GM12878 (cell line): ENCODE measurements around the gene FGGY. TPM values are rescaled to one million over a fixed set of nuclear protein-coding genes. Genes with fewer than 3 reads are reported as not detected.

ENCODE experiments used
- ATAC-seq: fragments of 200-7000 bp; cut with Tn5 transposase; 3 replicates; pipeline ENCODE4 v1.9.1; 2020; ENCODE audit warnings: mild to moderate bottlenecking, moderate library complexity
- BruUV-seq: library from RNA; stranded (reverse); fragments of 400-500 nt; replicated peaks from 2 replicates; lab custom pipeline; 2021; lab: Mats Ljungman, UMichigan
- CTCF ChIA-PET: fragments of 300-600 bp; sonication (Branson Sonifier 250); formaldehyde crosslinking; extraction: SDS; loops from one replicate; lab custom pipeline; 2021; ENCODE audit warnings: inconsistent platforms; lab: Yijun Ruan, JAX
- POLR2A ChIA-PET: fragments of 350-600 bp; formaldehyde crosslinking; extraction: SDS; loops from one replicate; lab custom pipeline; 2021; ENCODE audit warnings: inconsistent platforms; lab: Charles Lee
- RAD21 ChIA-PET: fragments of 300-600 bp; sonication (Branson Sonifier 250); formaldehyde crosslinking; loops from one replicate; lab custom pipeline; 2023; ENCODE audit warnings: antibody characterized with exemption; ENCODE audit not compliant: unreplicated experiment; lab: Charles Lee
- SMC1A ChIA-PET: fragments of 300-600 bp; sonication (Branson Sonifier 250); formaldehyde crosslinking; loops from one replicate; lab custom pipeline; 2023; ENCODE audit not compliant: unreplicated experiment, uncharacterized antibody; lab: Charles Lee
- DNase-seq: peaks from one replicate; pipeline ENCODE4 v3.0.0-alpha.2; 2011; ENCODE audit warnings: low read depth, low spot score
- FAIRE-seq: peaks from 3 replicates; lab custom pipeline; 2011; peaks lifted over from hg19 to GRCh38; lab: Jason Lieb, UNC
- H2AFZ ChIP-seq: 2 replicates; pipeline ENCODE4 v1.6.0; 2011; ENCODE audit warnings: low read depth, low read length, control low read depth; ENCODE audit not compliant: control insufficient read depth
- H3K27ac ChIP-seq: 2 replicates; pipeline ENCODE4 v1.5.1; 2011; ENCODE audit warnings: control low read depth; ENCODE audit not compliant: control insufficient read depth, insufficient read depth
- H3K27me3 ChIP-seq, 2 experiments: replicated peaks in 1 of 2; 2 replicates each; pipeline versions ENCODE4 v1.6.0 to v1.6.1; 2011; ENCODE audit warnings: low read length in 1 of 2; ENCODE audit not compliant: control insufficient read depth in 2 of 2, insufficient read depth in 2 of 2
- H3K36me3 ChIP-seq, 2 experiments: 2 replicates each; pipeline ENCODE4 v1.5.1; 2011; ENCODE audit warnings: low read length in 1 of 2; ENCODE audit not compliant: control insufficient read depth in 2 of 2, insufficient read depth in 2 of 2
- H3K4me1 ChIP-seq: 2 replicates; pipeline ENCODE4 v1.6.1; 2011; ENCODE audit warnings: mild to moderate bottlenecking, low read length, moderate library complexity, mixed read lengths; ENCODE audit not compliant: control insufficient read depth, insufficient read depth
- H3K4me2 ChIP-seq: 2 replicates; pipeline ENCODE4 v1.6.0; 2011; ENCODE audit warnings: control low read depth; ENCODE audit not compliant: control insufficient read depth, insufficient read depth
- H3K4me3 ChIP-seq: fragments of 200-600 bp; sonication (generic); 2 replicates; pipeline ENCODE4 v1.5.1; 2016
- H3K79me2 ChIP-seq: 2 replicates; pipeline ENCODE4 v1.6.0; 2011; ENCODE audit warnings: low read length; ENCODE audit not compliant: control insufficient read depth, insufficient read depth
- H3K9ac ChIP-seq: 2 replicates; pipeline ENCODE4 v1.8.0; 2011; ENCODE audit warnings: low read length, control low read depth, mixed read lengths; ENCODE audit not compliant: control insufficient read depth, insufficient read depth
- H3K9me3 ChIP-seq: replicated peaks from 3 replicates; pipeline ENCODE4 v1.5.1; 2011; ENCODE audit warnings: mild to moderate bottlenecking, low read length; ENCODE audit not compliant: control insufficient read depth, insufficient read depth
- H4K20me1 ChIP-seq: 2 replicates; pipeline ENCODE4 v1.6.0; 2011; ENCODE audit not compliant: control insufficient read depth, insufficient read depth
- BHLHE40 ChIP-seq, 2 experiments: fragments of 450-650 bp in 1 of 2; IDR thresholded peaks; 2 replicates each; pipeline ENCODE4 v1.6.1; 2011 to 2017; ENCODE audit warnings: low read depth in 2 of 2, borderline replicate concordance in 1 of 2, improper control_type of control experiment in 1 of 2, low read length in 1 of 2, mild to moderate bottlenecking in 1 of 2
- JUND ChIP-seq: IDR thresholded peaks from 2 replicates; pipeline ENCODE4 v1.6.1; 2012; ENCODE audit warnings: low read depth, mild to moderate bottlenecking, low read length, improper control_type of control experiment, moderate library complexity
- MLLT1 ChIP-seq: fragments of 450-650 bp; IDR thresholded peaks from 2 replicates; pipeline ENCODE4 v1.6.1; 2016; ENCODE audit warnings: mild to moderate bottlenecking
- MYB ChIP-seq: fragments of 150-350 bp; IDR thresholded peaks from 2 replicates; pipeline ENCODE4 v1.6.1; 2014; ENCODE audit warnings: mild to moderate bottlenecking, low read depth, low read length, borderline replicate concordance
- PBX3 ChIP-seq: IDR thresholded peaks from 2 replicates; pipeline ENCODE4 v1.6.1; 2011; ENCODE audit warnings: mild to moderate bottlenecking, low read depth, low read length, moderate library complexity; ENCODE audit not compliant: insufficient replicate concordance
- SREBF1 ChIP-seq: IDR thresholded peaks from 2 replicates; pipeline ENCODE4 v1.6.1; 2012; ENCODE audit warnings: mild to moderate bottlenecking, low read length
- USF2 ChIP-seq: IDR thresholded peaks from 2 replicates; pipeline ENCODE4 v1.6.1; 2011; ENCODE audit warnings: low read depth, low read length, improper control_type of control experiment, borderline replicate concordance
- ZBTB11 ChIP-seq: fragments of 450-650 bp; formaldehyde crosslinking; IDR thresholded peaks from 2 replicates; pipeline ENCODE4 v1.5.0; 2022; ENCODE audit warnings: mild to moderate bottlenecking, missing genetic modification characterization
- ZNF24 ChIP-seq: fragments of 450-650 bp; IDR thresholded peaks from 2 replicates; pipeline ENCODE4 v1.6.1; 2017; ENCODE audit warnings: antibody characterized with exemption, mild to moderate bottlenecking
- ZNF274 ChIP-seq: IDR thresholded peaks from one replicate; pipeline ENCODE4 v1.8.0; 2011; ENCODE audit not compliant: insufficient read length, insufficient read depth
- ZNF592 ChIP-seq: fragments of 450-650 bp; IDR thresholded peaks from 2 replicates; pipeline ENCODE4 v1.6.1; 2017; ENCODE audit warnings: mild to moderate bottlenecking, moderate library complexity
- WGBS: methylation state at CpG from one replicate; pipeline ENCODE4 v1.1.6; 2016; ENCODE audit warnings: low lambda C conversion rate; ENCODE audit not compliant: insufficient replicate concordance, insufficient coverage; ENCODE audit errors: missing lambda C conversion rate; 5-methylcytosine and 5-hydroxymethylcytosine counted together
- in situ Hi-C: fragments of 300-500 bp; cut with MboI; formaldehyde crosslinking; loops from 9 replicates; pipeline ENCODE4 v1.14.3; 2018; ENCODE audit warnings: mixed read lengths
- intact Hi-C: fragments of 100-400 bp; cut with micrococcal nuclease; formaldehyde crosslinking; loops from one replicate; pipeline ENCODE4 v1.14.2; 2022; ENCODE audit not compliant: unreplicated experiment
- polyA plus RNA-seq, 11 experiments: library from polyadenylated mRNA; depleted of rRNA in 4 of 11; unstranded in 6 of 11; stranded (reverse) in 5 of 11; fragments of >200 nt; fragmentation: Nextera tagmentation in 4 of 11; fragmentation: Illumina TruSeq in 1 of 11; extraction: Ambion mirVana in 4 of 11; extraction: Trizol in 1 of 11; gene quantifications; 1 replicate in 1 of 11; 2 replicates in 10 of 11; pipeline versions ENCODE4 v1.2.1 to v1.2.3, GENCODE V29; 2011 to 2016; ENCODE audit warnings: inconsistent platforms in 2 of 11, missing spikeins in 2 of 11, low read depth in 1 of 11
- total RNA-seq, 4 experiments: library from RNA; depleted of rRNA in 3 of 4; stranded (reverse); fragments of >200 nt in 3 of 4; fragmentation: Illumina TruSeq in 1 of 4; extraction: Trizol in 1 of 4; gene quantifications; 2 replicates each; pipeline versions ENCODE4 v1.2.1 to v1.2.3, GENCODE V29; 2013 to 2021

The FGGY gene
- total and polyA plus RNA-seq, 10 of the 15 experiments (the other 5 are each of a cell fraction or from before 2014, with no cell fraction given) = 6.2 to 11.9 (median 7.5) TPM

- no peaks in the 10 kb centered on the region for H3K27me3 ChIP-seq
- no peak for DNase-seq
- RAD21 ChIA-PET = no interaction called here
- ATAC-seq = no peak
- POLR2A ChIA-PET = no interaction called here
- in situ Hi-C loops = no loop called here
- no peaks in the 10 kb centered on the region for H4K20me1 ChIP-seq
- peaks cover 3% of the 10 kb centered on the region; the same call in 1 of the 2 replicates for H3K4me1 ChIP-seq
- CTCF ChIA-PET = interaction anchor here (0.6 kb wide), 1 partner anchor 51 kb away, joined by 3 read pairs; no protein-coding TSS in a partner anchor
- H3K4me2 ChIP-seq = no peak overlapping the region
- intact Hi-C loops = no loop called here
- no peak overlapping the region for H3K4me3 ChIP-seq
- 38% methylated on average over 2 of the region's 2 CpGs for WGBS
- SMC1A ChIA-PET = interaction anchor here (0.8 to 2.3 kb wide), 5 partner anchors 9 to 370 kb away, joined by 3 to 7 read pairs (median 4); no protein-coding TSS in a partner anchor
- FAIRE-seq = no peak
- H3K36me3 ChIP-seq = no peaks in the 10 kb centered on the region
- H3K9me3 ChIP-seq = no peaks in the 10 kb centered on the region
- H2AFZ ChIP-seq = no peak overlapping the region
- H3K9ac ChIP-seq = no peak overlapping the region
- no TSS peak for BruUV-seq
- H3K79me2 ChIP-seq = no peaks in the 10 kb centered on the region
- no peak overlapping the region for H3K27ac ChIP-seq
- no peak for TF ChIP-seq PBX3
- TF ChIP-seq ZBTB11 = no peak
- no peak for TF ChIP-seq USF2
- no peak for TF ChIP-seq MYB
- TF ChIP-seq BHLHE40 (IDR thresholded peaks at IDR 0.05; ENCODE audit: borderline replicate concordance in 1 of 2, low read depth in 2 of 2, low read length in 1 of 2) = no peak
- no peak for TF ChIP-seq JUND
- TF ChIP-seq MLLT1 = no peak
- TF ChIP-seq ZNF274 = no peak
- no peak for TF ChIP-seq SREBF1
- TF ChIP-seq ZNF592 = no peak
- no peak for TF ChIP-seq ZNF24
Measured at GRCh38 chr1:59328353-59328752, 31.5 kb downstream of the FGGY start.
